ENCODE measurements around the gene LRP1. TPM values are rescaled to one million over a fixed set of nuclear protein-coding genes. Genes with fewer than 3 reads are reported as not detected.

Gene LRP1
- total and polyA plus RNA-seq, 2 experiments from 2014 or later = 26.6 to 145 TPM

GRCh38 chr12:57234233-57234570, 105.9 kb downstream of the LRP1 start:
- Mint-ChIP-seq H3K27me3 (ENCODE audit: insufficient read depth, low read depth, poor library complexity) (peaks cover 74% of the 10 kb centered on the region), H3K9me3 (no peaks in the 10 kb centered on the region; the same call in 2 of the 3 replicates), H3K4me3 (peak overlapping the region; percentile 50; the same call in 2 of the 3 replicates), H3K27ac (no peak overlapping the region), H3K4me1 (peaks cover 69% of the 10 kb centered on the region), H3K36me3 (ENCODE audit: low read depth) (peaks cover 58% of the 10 kb centered on the region)
- TF ChIP-seq CREB1 (CRISPR knock-in tag; IDR thresholded peaks at IDR 0.05; ENCODE audit: low read depth) = no peak
- no peak for TF ChIP-seq ETS1 (IDR thresholded peaks at IDR 0.05)
- TF ChIP-seq NANOG (IDR thresholded peaks at IDR 0.05; ENCODE audit: borderline replicate concordance) = no peak
- TF ChIP-seq JUNB (IDR thresholded peaks at IDR 0.05; ENCODE audit: unreplicated experiment) = no peak
- TF ChIP-seq EZH2 (IDR thresholded peaks at IDR 0.05; ENCODE audit: low read depth, unreplicated experiment) = no peak
- TF ChIP-seq EZH2phosphoT487 (IDR thresholded peaks at IDR 0.05; ENCODE audit: unreplicated experiment) = no peak
- no peak for TF ChIP-seq POLR2AphosphoS5 (IDR thresholded peaks at IDR 0.05; ENCODE audit: low read depth)
- no peak for TF ChIP-seq STAT1 (IDR thresholded peaks at IDR 0.05; ENCODE audit: unreplicated experiment)
- TF ChIP-seq REST (IDR thresholded peaks at IDR 0.05; ENCODE audit: unreplicated experiment) = no peak
- TF ChIP-seq ZNF331 (CRISPR knock-in tag; IDR thresholded peaks at IDR 0.05; ENCODE audit: low read depth) = no peak
- TF ChIP-seq, protein P1, sequence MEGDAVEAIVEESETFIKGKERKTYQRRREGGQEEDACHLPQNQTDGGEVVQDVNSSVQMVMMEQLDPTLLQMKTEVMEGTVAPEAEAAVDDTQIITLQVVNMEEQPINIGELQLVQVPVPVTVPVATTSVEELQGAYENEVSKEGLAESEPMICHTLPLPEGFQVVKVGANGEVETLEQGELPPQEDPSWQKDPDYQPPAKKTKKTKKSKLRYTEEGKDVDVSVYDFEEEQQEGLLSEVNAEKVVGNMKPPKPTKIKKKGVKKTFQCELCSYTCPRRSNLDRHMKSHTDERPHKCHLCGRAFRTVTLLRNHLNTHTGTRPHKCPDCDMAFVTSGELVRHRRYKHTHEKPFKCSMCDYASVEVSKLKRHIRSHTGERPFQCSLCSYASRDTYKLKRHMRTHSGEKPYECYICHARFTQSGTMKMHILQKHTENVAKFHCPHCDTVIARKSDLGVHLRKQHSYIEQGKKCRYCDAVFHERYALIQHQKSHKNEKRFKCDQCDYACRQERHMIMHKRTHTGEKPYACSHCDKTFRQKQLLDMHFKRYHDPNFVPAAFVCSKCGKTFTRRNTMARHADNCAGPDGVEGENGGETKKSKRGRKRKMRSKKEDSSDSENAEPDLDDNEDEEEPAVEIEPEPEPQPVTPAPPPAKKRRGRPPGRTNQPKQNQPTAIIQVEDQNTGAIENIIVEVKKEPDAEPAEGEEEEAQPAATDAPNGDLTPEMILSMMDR (conservative IDR thresholded peaks at IDR 0.05; ENCODE audit: low read depth in 2 of 2) = no peak
- TF ChIP-seq, protein P2, sequence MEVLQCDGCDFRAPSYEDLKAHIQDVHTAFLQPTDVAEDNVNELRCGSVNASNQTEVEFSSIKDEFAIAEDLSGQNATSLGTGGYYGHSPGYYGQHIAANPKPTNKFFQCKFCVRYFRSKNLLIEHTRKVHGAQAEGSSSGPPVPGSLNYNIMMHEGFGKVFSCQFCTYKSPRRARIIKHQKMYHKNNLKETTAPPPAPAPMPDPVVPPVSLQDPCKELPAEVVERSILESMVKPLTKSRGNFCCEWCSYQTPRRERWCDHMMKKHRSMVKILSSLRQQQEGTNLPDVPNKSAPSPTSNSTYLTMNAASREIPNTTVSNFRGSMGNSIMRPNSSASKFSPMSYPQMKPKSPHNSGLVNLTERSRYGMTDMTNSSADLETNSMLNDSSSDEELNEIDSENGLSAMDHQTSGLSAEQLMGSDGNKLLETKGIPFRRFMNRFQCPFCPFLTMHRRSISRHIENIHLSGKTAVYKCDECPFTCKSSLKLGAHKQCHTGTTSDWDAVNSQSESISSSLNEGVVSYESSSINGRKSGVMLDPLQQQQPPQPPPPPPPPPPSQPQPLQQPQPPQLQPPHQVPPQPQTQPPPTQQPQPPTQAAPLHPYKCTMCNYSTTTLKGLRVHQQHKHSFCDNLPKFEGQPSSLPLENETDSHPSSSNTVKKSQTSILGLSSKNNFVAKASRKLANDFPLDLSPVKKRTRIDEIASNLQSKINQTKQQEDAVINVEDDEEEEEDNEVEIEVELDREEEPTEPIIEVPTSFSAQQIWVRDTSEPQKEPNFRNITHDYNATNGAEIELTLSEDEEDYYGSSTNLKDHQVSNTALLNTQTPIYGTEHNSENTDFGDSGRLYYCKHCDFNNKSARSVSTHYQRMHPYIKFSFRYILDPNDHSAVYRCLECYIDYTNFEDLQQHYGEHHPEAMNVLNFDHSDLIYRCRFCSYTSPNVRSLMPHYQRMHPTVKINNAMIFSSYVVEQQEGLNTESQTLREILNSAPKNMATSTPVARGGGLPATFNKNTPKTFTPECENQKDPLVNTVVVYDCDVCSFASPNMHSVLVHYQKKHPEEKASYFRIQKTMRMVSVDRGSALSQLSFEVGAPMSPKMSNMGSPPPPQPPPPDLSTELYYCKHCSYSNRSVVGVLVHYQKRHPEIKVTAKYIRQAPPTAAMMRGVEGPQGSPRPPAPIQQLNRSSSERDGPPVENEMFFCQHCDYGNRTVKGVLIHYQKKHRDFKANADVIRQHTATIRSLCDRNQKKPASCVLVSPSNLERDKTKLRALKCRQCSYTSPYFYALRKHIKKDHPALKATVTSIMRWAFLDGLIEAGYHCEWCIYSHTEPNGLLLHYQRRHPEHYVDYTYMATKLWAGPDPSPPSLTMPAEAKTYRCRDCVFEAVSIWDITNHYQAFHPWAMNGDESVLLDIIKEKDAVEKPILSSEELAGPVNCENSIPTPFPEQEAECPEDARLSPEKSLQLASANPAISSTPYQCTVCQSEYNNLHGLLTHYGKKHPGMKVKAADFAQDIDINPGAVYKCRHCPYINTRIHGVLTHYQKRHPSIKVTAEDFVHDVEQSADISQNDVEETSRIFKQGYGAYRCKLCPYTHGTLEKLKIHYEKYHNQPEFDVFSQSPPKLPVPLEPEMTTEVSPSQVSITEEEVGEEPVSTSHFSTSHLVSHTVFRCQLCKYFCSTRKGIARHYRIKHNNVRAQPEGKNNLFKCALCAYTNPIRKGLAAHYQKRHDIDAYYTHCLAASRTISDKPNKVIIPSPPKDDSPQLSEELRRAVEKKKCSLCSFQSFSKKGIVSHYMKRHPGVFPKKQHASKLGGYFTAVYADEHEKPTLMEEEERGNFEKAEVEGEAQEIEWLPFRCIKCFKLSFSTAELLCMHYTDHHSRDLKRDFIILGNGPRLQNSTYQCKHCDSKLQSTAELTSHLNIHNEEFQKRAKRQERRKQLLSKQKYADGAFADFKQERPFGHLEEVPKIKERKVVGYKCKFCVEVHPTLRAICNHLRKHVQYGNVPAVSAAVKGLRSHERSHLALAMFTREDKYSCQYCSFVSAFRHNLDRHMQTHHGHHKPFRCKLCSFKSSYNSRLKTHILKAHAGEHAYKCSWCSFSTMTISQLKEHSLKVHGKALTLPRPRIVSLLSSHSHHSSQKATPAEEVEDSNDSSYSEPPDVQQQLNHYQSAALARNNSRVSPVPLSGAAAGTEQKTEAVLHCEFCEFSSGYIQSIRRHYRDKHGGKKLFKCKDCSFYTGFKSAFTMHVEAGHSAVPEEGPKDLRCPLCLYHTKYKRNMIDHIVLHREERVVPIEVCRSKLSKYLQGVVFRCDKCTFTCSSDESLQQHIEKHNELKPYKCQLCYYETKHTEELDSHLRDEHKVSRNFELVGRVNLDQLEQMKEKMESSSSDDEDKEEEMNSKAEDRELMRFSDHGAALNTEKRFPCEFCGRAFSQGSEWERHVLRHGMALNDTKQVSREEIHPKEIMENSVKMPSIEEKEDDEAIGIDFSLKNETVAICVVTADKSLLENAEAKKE (CRISPR knock-in tag; IDR thresholded peaks at IDR 0.05) = no peak
- TF ChIP-seq ZNF114 (CRISPR knock-in tag; IDR thresholded peaks at IDR 0.05) = no peak
- Histone ChIP-seq H3K27me3 (ENCODE audit: insufficient read depth) (peaks cover 57% of the 10 kb centered on the region), H3K36me3 (ENCODE audit: insufficient read depth) (peaks cover 26% of the 10 kb centered on the region), H2AFZ (no peak overlapping the region), H4K20me1 (replicated peaks; ENCODE audit: insufficient read depth) (peaks cover 34% of the 10 kb centered on the region), H3K4me3 (no peak overlapping the region), H3K4me2 (0 out of 2 replicates have a peak overlapping the region, but pooled peaks have one; percentile 99), H3F3A (replicated peaks; ENCODE audit: low read depth) (peaks cover 51% of the 10 kb centered on the region), H3K27ac (ENCODE audit: low read depth) (no peak overlapping the region), H3K4me1 (ENCODE audit: insufficient read depth) (peaks cover 47% of the 10 kb centered on the region), H3K9me2 (ENCODE audit: insufficient read depth) (no peaks in the 10 kb centered on the region), H3K79me2 (replicated peaks; ENCODE audit: insufficient read depth) (peaks cover 25% of the 10 kb centered on the region)
- no peak for DNase-seq (ENCODE audit: low spot score)
- ATAC-seq = no peak
